H1 (cell line): Measurements from ENCODE around the gene APBA2. TPM values are rescaled to one million over a fixed set of nuclear protein-coding genes. Genes with fewer than 3 reads are reported as not detected.
"Not testable (repeated sequence)": the region's sequence is repeated elsewhere in the genome, so short reads cannot be mapped to it uniquely, and the experiment has no call there.

Experiments
- CTCF ChIA-PET: fragments of 300-600 bp; sonication (Branson Sonifier 250); formaldehyde crosslinking; loops from one replicate; lab custom pipeline; 2021; ENCODE audit not compliant: partially characterized antibody; lab: Charles Lee
- POLR2A ChIA-PET: fragments of 300-600 bp; sonication (Branson Sonifier 250); formaldehyde crosslinking; loops from one replicate; lab custom pipeline; 2021; ENCODE audit warnings: inconsistent platforms; ENCODE audit not compliant: partially characterized antibody; lab: Charles Lee
- DNase-seq, 2 experiments: peaks; one replicate each; pipeline versions ENCODE4 v3.0.0 to v3.0.0-alpha.2; 2010 to 2022; ENCODE audit warnings: low spot score in 2 of 2, low read depth in 1 of 2, mixed read lengths in 1 of 2
- FAIRE-seq: peaks from 2 replicates; lab custom pipeline; 2011; peaks lifted over from hg19 to GRCh38; lab: Jason Lieb, UNC
- H2AFZ ChIP-seq: 2 replicates; pipeline ENCODE4 v1.8.1; 2012; ENCODE audit warnings: low read length, inconsistent platforms
- H2AK5ac ChIP-seq: 2 replicates; pipeline ENCODE4 v1.6.1; 2013; ENCODE audit warnings: low read depth, low read length
- H2BK120ac ChIP-seq: replicated peaks from 2 replicates; pipeline ENCODE3; 2013; ENCODE audit warnings: low read depth, low read length, inconsistent platforms
- H2BK12ac ChIP-seq: 2 replicates; pipeline ENCODE4 v1.6.1; 2013; ENCODE audit warnings: low read depth, low read length
- H2BK15ac ChIP-seq: 2 replicates; pipeline ENCODE4 v1.6.1; 2013; ENCODE audit warnings: low read length
- H2BK20ac ChIP-seq: 2 replicates; pipeline ENCODE4 v1.6.1; 2013; ENCODE audit warnings: low read length
- H2BK5ac ChIP-seq: 2 replicates; pipeline ENCODE4 v1.6.1; 2013; ENCODE audit warnings: low read depth, low read length
- H3K14ac ChIP-seq: 2 replicates; pipeline ENCODE4 v1.6.1; 2013; ENCODE audit warnings: inconsistent platforms; ENCODE audit not compliant: insufficient read length
- H3K18ac ChIP-seq: 2 replicates; pipeline ENCODE4 v1.6.1; 2013; ENCODE audit warnings: low read length; ENCODE audit errors: extremely low read depth
- H3K23ac ChIP-seq: 2 replicates; pipeline ENCODE4 v1.6.1; 2013; ENCODE audit warnings: inconsistent platforms; ENCODE audit not compliant: insufficient read length
- H3K23me2 ChIP-seq: 2 replicates; pipeline ENCODE4 v1.6.1; 2013; ENCODE audit warnings: low read depth, low read length
- H3K27ac ChIP-seq: 2 replicates; pipeline ENCODE4 v1.6.1; 2011; ENCODE audit warnings: low read depth, low read length, inconsistent platforms
- H3K27me3 ChIP-seq, 4 experiments: replicated peaks in 1 of 4; 1 replicate in 1 of 4; 2 replicates in 3 of 4; pipeline versions ENCODE4 v1.6.1 to v1.8.1; 2011 to 2013; ENCODE audit warnings: low read length in 3 of 4, mild to moderate bottlenecking in 3 of 4, inconsistent platforms in 2 of 4, mixed read lengths in 2 of 4, moderate library complexity in 1 of 4; ENCODE audit not compliant: control insufficient read depth in 3 of 4, insufficient read depth in 3 of 4; ENCODE audit errors: extremely low read depth in 1 of 4
- H3K36me3 ChIP-seq, 4 experiments: 2 replicates each; pipeline versions ENCODE4 v1.6.1 to v1.8.1; 2011 to 2013; ENCODE audit warnings: mild to moderate bottlenecking in 4 of 4, low read length in 3 of 4, moderate library complexity in 2 of 4, control low read depth in 1 of 4, inconsistent platforms in 1 of 4; ENCODE audit not compliant: insufficient read depth in 4 of 4, control insufficient read depth in 2 of 4
- H3K4ac ChIP-seq: replicated peaks from 2 replicates; pipeline ENCODE3; 2013; ENCODE audit warnings: low read length, low read depth, mixed read lengths, inconsistent platforms; ENCODE audit not compliant: insufficient read length
- H3K4me1 ChIP-seq, 4 experiments: replicated peaks in 1 of 4; 1 replicate in 1 of 4; 2 replicates in 3 of 4; pipeline versions ENCODE4 v1.6.1 to v1.8.1; 2011 to 2013; ENCODE audit warnings: low read length in 3 of 4, inconsistent platforms in 2 of 4, mixed read lengths in 1 of 4; ENCODE audit not compliant: insufficient read depth in 4 of 4, control insufficient read depth in 3 of 4
- H3K4me2 ChIP-seq, 2 experiments: 2 replicates each; pipeline versions ENCODE4 v1.6.1 to v1.8.1; 2011 to 2013; ENCODE audit warnings: low read depth in 2 of 2, low read length in 2 of 2, control low read depth in 1 of 2, inconsistent platforms in 1 of 2, mild to moderate bottlenecking in 1 of 2; ENCODE audit not compliant: insufficient read depth in 1 of 2
- H3K4me3 ChIP-seq, 4 experiments: fragments of 200-600, 300-600 bp in 1 of 4; sonication (generic), shearing (Covaris generic), sonication (Bioruptor Twin) in 1 of 4; 2 replicates each; pipeline versions ENCODE4 v1.5.1 to v1.8.1; 2011 to 2016; ENCODE audit warnings: low read length in 4 of 4, low read depth in 3 of 4, control low read depth in 2 of 4, inconsistent platforms in 2 of 4, mild to moderate bottlenecking in 2 of 4, mixed read lengths in 1 of 4, moderate library complexity in 1 of 4; ENCODE audit not compliant: insufficient read depth in 2 of 4; ENCODE audit errors: extremely low read depth in 1 of 4
- H3K56ac ChIP-seq: replicated peaks from 2 replicates; pipeline ENCODE3; 2013; ENCODE audit warnings: low read depth, mild to moderate bottlenecking, mixed read lengths, low read length, inconsistent platforms; ENCODE audit not compliant: insufficient read length
- H3K79me1 ChIP-seq: 2 replicates; pipeline ENCODE4 v1.6.1; 2013; ENCODE audit warnings: low read depth, low read length, control low read depth
- H3K79me2 ChIP-seq, 2 experiments: 2 replicates each; pipeline versions ENCODE4 v1.6.1 to v1.8.1; 2012 to 2013; ENCODE audit warnings: low read length in 2 of 2, mild to moderate bottlenecking in 2 of 2, inconsistent platforms in 1 of 2; ENCODE audit not compliant: insufficient read depth in 2 of 2, control insufficient read depth in 1 of 2
- H3K9ac ChIP-seq, 4 experiments: replicated peaks in 1 of 4; 1 replicate in 1 of 4; 2 replicates in 3 of 4; pipeline versions ENCODE4 v1.6.1 to v1.8.1; 2011 to 2013; ENCODE audit warnings: low read depth in 3 of 4, low read length in 3 of 4, control low read depth in 2 of 4, mild to moderate bottlenecking in 2 of 4, moderate library complexity in 2 of 4, inconsistent platforms in 1 of 4; ENCODE audit errors: extremely low read depth in 1 of 4
- H3K9me3 ChIP-seq, 2 experiments: 2 replicates each; pipeline versions ENCODE4 v1.6.1 to v1.8.1; 2012 to 2013; ENCODE audit warnings: mild to moderate bottlenecking in 2 of 2, moderate library complexity in 2 of 2, control low read depth in 1 of 2, inconsistent platforms in 1 of 2, low read depth in 1 of 2, low read length in 1 of 2, mixed read lengths in 1 of 2; ENCODE audit not compliant: insufficient read depth in 2 of 2
- H4K20me1 ChIP-seq, 2 experiments: replicated peaks in 1 of 2; 2 replicates each; pipeline versions ENCODE3 to v1.8.1; 2011 to 2013; ENCODE audit warnings: inconsistent platforms in 2 of 2, low read length in 2 of 2, mild to moderate bottlenecking in 1 of 2; ENCODE audit not compliant: insufficient read depth in 2 of 2, control insufficient read depth in 1 of 2
- H4K5ac ChIP-seq: 2 replicates; pipeline ENCODE4 v1.6.1; 2013; ENCODE audit warnings: low read length, low read depth, mixed read lengths, inconsistent platforms; ENCODE audit not compliant: insufficient read length
- H4K8ac ChIP-seq: 2 replicates; pipeline ENCODE4 v1.8.0; 2013; ENCODE audit warnings: mild to moderate bottlenecking, moderate library complexity, low read length, inconsistent platforms; ENCODE audit not compliant: insufficient read depth; ENCODE audit errors: extremely low read depth
- H4K91ac ChIP-seq: replicated peaks from 2 replicates; pipeline ENCODE3; 2013; ENCODE audit warnings: low read length, mixed read lengths, inconsistent platforms; ENCODE audit not compliant: insufficient read length
- WGBS, 2 experiments: shearing (Covaris generic) in 1 of 2; methylation state at CpG; one replicate each; pipeline versions ENCODE4 v1.1.6 to v1.1.7; 2013 to 2015; ENCODE audit warnings: low lambda C conversion rate in 2 of 2, mixed read lengths in 2 of 2, inconsistent platforms in 1 of 2, low coverage in 1 of 2, missing lambda C conversion rate in 1 of 2; ENCODE audit not compliant: insufficient replicate concordance in 2 of 2, insufficient coverage in 1 of 2, insufficient read length in 1 of 2; ENCODE audit errors: extremely low coverage in 1 of 2, missing lambda C conversion rate in 1 of 2; 5-methylcytosine and 5-hydroxymethylcytosine counted together
- polyA plus RNA-seq, 7 experiments: library from polyadenylated mRNA; depleted of rRNA in 3 of 7; stranded (reverse) in 5 of 7; unstranded in 2 of 7; fragments of >200 nt in 5 of 7; fragments of 200-250 nt in 2 of 7; gene quantifications; 1 replicate in 5 of 7; 2 replicates in 1 of 7; 4 replicates in 1 of 7; pipeline versions ENCODE4 v1.2.1 to v1.2.3, GENCODE V29; 2011 to 2013; ENCODE audit warnings: missing spikeins in 2 of 7, mixed read lengths in 2 of 7
- total RNA-seq: library from RNA; stranded (reverse); fragmentation: NEBNext Ultra II Directional; extraction: Animal tissue kit (Norgen Biotek cat#: 25700); gene quantifications from 2 replicates; pipeline ENCODE4 v1.2.1, GENCODE V29; 2021

APBA2 gene
- total and polyA plus RNA-seq, 2 of the 8 experiments (the other 6 are each of a cell fraction or from before 2014, with no cell fraction given): 15.5 to 19.0 TPM

DNA sequence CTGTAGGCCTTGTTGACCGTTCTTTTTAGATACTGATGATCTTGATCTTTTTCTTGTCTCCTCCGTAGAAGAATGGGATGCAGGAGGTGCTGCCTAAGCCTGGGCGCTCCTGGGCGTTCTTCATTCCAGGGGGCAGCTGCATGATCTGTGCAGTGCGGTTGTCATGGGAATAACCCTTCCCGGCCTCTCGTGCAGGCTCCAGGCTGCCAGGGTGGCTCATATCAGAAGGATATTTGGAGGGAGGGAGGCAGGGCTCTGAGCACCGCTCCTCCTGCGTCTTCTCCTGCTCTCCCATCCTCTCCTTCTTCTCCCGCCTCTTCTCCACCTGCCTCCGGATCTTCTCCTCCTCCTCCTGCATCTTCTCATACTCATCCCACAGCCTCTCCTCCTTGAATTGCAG is 43.6 kb upstream of the APBA2 start:
- H4K91ac ChIP-seq, H4K8ac ChIP-seq, H2BK20ac ChIP-seq, H4K20me1 ChIP-seq, H2BK120ac ChIP-seq, CTCF ChIA-PET, H3K27me3 ChIP-seq, DNase-seq, H3K4me1 ChIP-seq, H2BK5ac ChIP-seq, H3K79me1 ChIP-seq, H3K23ac ChIP-seq, H2AK5ac ChIP-seq, H2BK12ac ChIP-seq, H3K79me2 ChIP-seq, H3K56ac ChIP-seq, H3K27ac ChIP-seq, H3K9me3 ChIP-seq, H2BK15ac ChIP-seq, H3K36me3 ChIP-seq, H4K5ac ChIP-seq, H3K4ac ChIP-seq, H3K4me2 ChIP-seq, FAIRE-seq, H2AFZ ChIP-seq, H3K9ac ChIP-seq, H3K4me3 ChIP-seq, H3K18ac ChIP-seq, POLR2A ChIA-PET, H3K23me2 ChIP-seq, H3K14ac ChIP-seq: not testable (repeated sequence)
- 82% methylated on average over 11 of the region's 11 CpGs; no CpG with 5 or more reads in 1 of the 2 experiments for whole genome bisulfite sequencing, 2 experiments

GRCh38 chr15:28843520-28843919 is 42.3 kb upstream of the APBA2 start:
- H2BK15ac ChIP-seq, H2BK20ac ChIP-seq, H3K79me1 ChIP-seq, H3K4me2 ChIP-seq, H3K23ac ChIP-seq, H3K79me2 ChIP-seq, H4K5ac ChIP-seq, H3K27ac ChIP-seq, H3K27me3 ChIP-seq, H2AK5ac ChIP-seq, H3K56ac ChIP-seq, H4K20me1 ChIP-seq, H3K9ac ChIP-seq, H4K8ac ChIP-seq, FAIRE-seq, CTCF ChIA-PET, H2BK120ac ChIP-seq, H3K4me1 ChIP-seq, H3K36me3 ChIP-seq, H3K14ac ChIP-seq, H3K9me3 ChIP-seq, DNase-seq, H2AFZ ChIP-seq, H2BK5ac ChIP-seq, H3K18ac ChIP-seq, H2BK12ac ChIP-seq, POLR2A ChIA-PET, H3K4me3 ChIP-seq, H3K23me2 ChIP-seq, H4K91ac ChIP-seq, H3K4ac ChIP-seq: not testable (repeated sequence)
- 93% methylated on average over 9 of the region's 12 CpGs; no CpG with 5 or more reads in 1 of the 2 experiments for WGBS, 2 experiments
